Measurements from ENCODE around the gene HEYL. TPM values are rescaled to one million over a fixed set of nuclear protein-coding genes. Genes with fewer than 3 reads are reported as not detected.
A peak's percentile ranks its signal among the peaks of the same experiment; 100 is the strongest.

The HEYL gene
- total RNA-seq, 4 donors from 2014 or later = 9.4 to 64.0 (median 13.4) TPM

DNA sequence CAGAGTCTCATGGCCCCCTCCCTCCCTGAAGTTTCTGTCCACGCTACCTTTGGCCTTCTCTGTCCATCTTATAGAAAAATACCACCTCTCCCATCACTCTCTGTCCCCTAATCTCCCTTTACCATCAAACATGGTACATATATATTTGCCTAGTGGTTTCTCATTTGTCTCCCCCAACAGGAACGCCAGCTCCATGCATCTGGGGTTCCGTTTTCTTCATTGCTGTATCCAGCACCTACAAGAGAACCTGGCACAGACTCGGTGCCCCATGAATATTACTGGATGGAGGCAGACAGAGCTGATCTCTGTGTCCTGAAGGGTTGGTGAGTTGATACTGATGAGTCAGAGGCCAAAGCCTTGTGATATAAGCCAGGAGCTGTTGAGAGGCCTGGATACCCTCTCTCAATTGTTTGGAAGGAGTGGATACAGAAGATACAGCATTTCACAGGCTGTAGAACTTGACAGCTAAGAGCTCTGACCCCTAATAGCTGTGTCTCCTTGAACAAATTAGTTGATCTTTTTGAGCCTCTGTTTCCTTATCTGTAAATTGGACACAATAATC, 21.9 kb downstream of the HEYL start:
- H3K27ac ChIP-seq = no peak overlapping the region
- H3K4me1 ChIP-seq = no peaks in the 10 kb centered on the region
- no peak for DNase-seq
- no peak overlapping the region for H3K4me3 ChIP-seq
- H3K36me3 ChIP-seq = no peaks in the 10 kb centered on the region
- TF ChIP-seq, protein P1, sequence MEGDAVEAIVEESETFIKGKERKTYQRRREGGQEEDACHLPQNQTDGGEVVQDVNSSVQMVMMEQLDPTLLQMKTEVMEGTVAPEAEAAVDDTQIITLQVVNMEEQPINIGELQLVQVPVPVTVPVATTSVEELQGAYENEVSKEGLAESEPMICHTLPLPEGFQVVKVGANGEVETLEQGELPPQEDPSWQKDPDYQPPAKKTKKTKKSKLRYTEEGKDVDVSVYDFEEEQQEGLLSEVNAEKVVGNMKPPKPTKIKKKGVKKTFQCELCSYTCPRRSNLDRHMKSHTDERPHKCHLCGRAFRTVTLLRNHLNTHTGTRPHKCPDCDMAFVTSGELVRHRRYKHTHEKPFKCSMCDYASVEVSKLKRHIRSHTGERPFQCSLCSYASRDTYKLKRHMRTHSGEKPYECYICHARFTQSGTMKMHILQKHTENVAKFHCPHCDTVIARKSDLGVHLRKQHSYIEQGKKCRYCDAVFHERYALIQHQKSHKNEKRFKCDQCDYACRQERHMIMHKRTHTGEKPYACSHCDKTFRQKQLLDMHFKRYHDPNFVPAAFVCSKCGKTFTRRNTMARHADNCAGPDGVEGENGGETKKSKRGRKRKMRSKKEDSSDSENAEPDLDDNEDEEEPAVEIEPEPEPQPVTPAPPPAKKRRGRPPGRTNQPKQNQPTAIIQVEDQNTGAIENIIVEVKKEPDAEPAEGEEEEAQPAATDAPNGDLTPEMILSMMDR (IDR thresholded peaks at IDR 0.05) = no peak
- TF ChIP-seq POLR2A (IDR thresholded peaks at IDR 0.05) = no peak
- intact Hi-C loops (cut with DNase I; ENCODE audit: low total_unique reads) = no loop called here
- H3K9me3 ChIP-seq = no peaks in the 10 kb centered on the region
- H3K27me3 ChIP-seq = no peaks in the 10 kb centered on the region

GRCh38 chr1:39615086-39615673, 24.3 kb downstream of the HEYL start:
- no peak overlapping the region for H3K27ac ChIP-seq
- intact Hi-C loops (cut with DNase I; ENCODE audit: low total_unique reads) = no loop called here
- H3K4me1 ChIP-seq = no peaks in the 10 kb centered on the region
- H3K27me3 ChIP-seq = no peaks in the 10 kb centered on the region
- H3K4me3 ChIP-seq = no peak overlapping the region
- TF ChIP-seq POLR2A (IDR thresholded peaks at IDR 0.05) = no peak
- TF ChIP-seq, protein P1 (IDR thresholded peaks at IDR 0.05) = no peak
- no peaks in the 10 kb centered on the region for H3K9me3 ChIP-seq
- DNase-seq = no peak
- H3K36me3 ChIP-seq = no peaks in the 10 kb centered on the region

DNA sequence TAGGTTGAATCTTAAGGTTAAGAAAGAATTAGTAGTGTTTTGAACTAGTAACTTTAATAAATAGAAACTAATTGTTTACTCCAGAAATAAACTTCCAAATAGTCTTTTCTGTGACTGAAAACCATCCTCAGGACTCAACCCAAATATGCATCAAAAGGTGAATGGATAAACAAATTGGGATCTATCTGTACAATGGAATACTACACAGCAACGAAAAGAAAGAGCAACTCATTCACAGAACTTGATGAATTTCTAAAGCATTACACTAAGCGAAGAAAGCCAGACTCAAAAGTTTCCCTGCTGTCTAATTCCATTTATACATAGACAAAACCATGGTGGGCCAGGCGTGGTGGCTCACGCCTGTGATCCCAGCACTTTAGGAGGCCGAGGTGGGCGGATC, 25.0 kb downstream of the HEYL start:
- TF ChIP-seq, protein P1 (IDR thresholded peaks at IDR 0.05) = no peak
- no peak for TF ChIP-seq POLR2A (IDR thresholded peaks at IDR 0.05)
- intact Hi-C loops (cut with DNase I; ENCODE audit: low total_unique reads) = no loop called here
- H3K27me3 ChIP-seq = no peaks in the 10 kb centered on the region
- H3K9me3 ChIP-seq = no peaks in the 10 kb centered on the region
- H3K4me3 ChIP-seq = no peak overlapping the region
- H3K4me1 ChIP-seq = no peaks in the 10 kb centered on the region
- no peaks in the 10 kb centered on the region for H3K36me3 ChIP-seq
- DNase-seq = no peak
- no peak overlapping the region for H3K27ac ChIP-seq

DNA sequence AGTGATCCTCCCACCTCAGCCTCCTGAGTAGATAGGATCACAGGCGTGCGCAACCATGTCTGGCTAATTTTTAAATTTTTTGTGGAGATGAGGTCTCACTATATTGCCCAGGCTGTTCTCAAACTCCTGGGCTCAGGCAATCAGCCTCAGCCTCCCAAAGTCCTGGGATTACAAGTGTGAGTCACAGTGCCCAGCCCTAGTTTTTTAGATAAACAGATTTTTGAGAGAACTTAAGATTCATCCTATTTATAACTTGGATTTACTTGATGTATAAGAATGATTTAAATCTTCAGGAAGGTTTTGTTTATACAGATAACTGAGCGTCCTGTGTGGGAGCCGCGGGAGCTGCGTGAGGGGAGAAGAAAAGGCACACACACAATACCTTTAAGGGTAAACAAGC, 26.2 kb downstream of the HEYL start:
- intact Hi-C loops (cut with DNase I; ENCODE audit: low total_unique reads) = no loop called here
- TF ChIP-seq, protein P1 (IDR thresholded peaks at IDR 0.05) = no peak
- TF ChIP-seq POLR2A (IDR thresholded peaks at IDR 0.05) = no peak
- DNase-seq = no peak

GRCh38 chr1:39609618-39610331, 29.7 kb downstream of the HEYL start:
- H3K4me1 ChIP-seq = no peaks in the 10 kb centered on the region
- H3K4me3 ChIP-seq = no peak overlapping the region
- intact Hi-C loops (cut with DNase I; ENCODE audit: low total_unique reads) = loop anchor here (5.0 kb wide), 1 partner anchor 43 kb away; no protein-coding TSS in a partner anchor
- peak; percentile 56 to 76 for DNase-seq
- no peaks in the 10 kb centered on the region for H3K36me3 ChIP-seq
- peak overlapping the region in 1 of 2 donors; percentile 32 for H3K27ac ChIP-seq
- no peaks in the 10 kb centered on the region for H3K27me3 ChIP-seq
- TF ChIP-seq, protein P1 (IDR thresholded peaks at IDR 0.05) = peak; percentile 34 to 69 (median 50)
- no peak for TF ChIP-seq POLR2A (IDR thresholded peaks at IDR 0.05)
- H3K9me3 ChIP-seq = no peaks in the 10 kb centered on the region

More for the DNA sequence above, 26.2 kb downstream of the HEYL start:
- Histone ChIP-seq H3K27me3 (no peaks in the 10 kb centered on the region), H3K4me1 (no peaks in the 10 kb centered on the region), H3K36me3 (no peaks in the 10 kb centered on the region), H3K9me3 (no peaks in the 10 kb centered on the region), H3K27ac (peak overlapping the region in 1 of 2 donors; percentile 48), H3K4me3 (no peak overlapping the region)
